CD4-positive, CD25-positive, alpha-beta regulatory T cell (primary cell): ENCODE measurements around the gene SLC25A13. TPM values are rescaled to one million over a fixed set of nuclear protein-coding genes. Genes with fewer than 3 reads are reported as not detected.

ENCODE experiments used
- ATAC-seq, 2 donors: fragments of 150-1000 bp; cut with Tn5 transposase; one replicate each; pipeline ENCODE4 v1.10.0; 2021; ENCODE audit warnings: low read depth in 2 of 2, moderate number of reproducible peaks in 2 of 2, moderate library complexity in 1 of 2
- DNase-seq, 3 donors: peaks; one replicate each; pipeline versions ENCODE4 v3.0.0 to v3.0.0-alpha.2; 2012 to 2022; ENCODE audit warnings: mixed read lengths in 1 of 3
- H3K27ac ChIP-seq: one replicate; pipeline ENCODE4 v1.7.0; 2013; ENCODE audit warnings: mild to moderate bottlenecking, low read length; ENCODE audit not compliant: insufficient read depth, poor library complexity, severe bottlenecking
- H3K27me3 ChIP-seq: one replicate; pipeline ENCODE4 v1.7.0; 2013; ENCODE audit warnings: low read length; ENCODE audit not compliant: control insufficient read depth, insufficient read depth
- H3K36me3 ChIP-seq: one replicate; pipeline ENCODE4 v1.7.0; 2013; ENCODE audit warnings: mild to moderate bottlenecking, low read length, moderate library complexity; ENCODE audit not compliant: control insufficient read depth, insufficient read depth
- H3K4me1 ChIP-seq: 2 replicates; pipeline ENCODE4 v1.7.0; 2013; ENCODE audit warnings: mild to moderate bottlenecking, low read length; ENCODE audit not compliant: insufficient read depth, control insufficient read depth, poor library complexity, severe bottlenecking
- H3K4me3 ChIP-seq: one replicate; pipeline ENCODE4 v1.7.0; 2013; ENCODE audit warnings: low read depth, mild to moderate bottlenecking, low read length, moderate library complexity
- H3K9me3 ChIP-seq, 2 experiments: 1 replicate in 1 of 2; 2 replicates in 1 of 2; pipeline ENCODE4 v1.7.0; 2013; ENCODE audit warnings: low read length in 2 of 2, mild to moderate bottlenecking in 1 of 2, moderate library complexity in 1 of 2; ENCODE audit not compliant: control insufficient read depth in 2 of 2
- H3K27ac Mint-ChIP-seq, 3 donors: one replicate each; pipeline ENCODE4 v1.8.0; 2020 to 2022; ENCODE audit warnings: mild to moderate bottlenecking in 3 of 3, mixed read lengths in 3 of 3, moderate library complexity in 2 of 3
- H3K27me3 Mint-ChIP-seq: one replicate; pipeline ENCODE4 v1.8.0; 2022; ENCODE audit warnings: mild to moderate bottlenecking, mixed read lengths
- H3K36me3 Mint-ChIP-seq: one replicate; pipeline ENCODE4 v1.8.0; 2020; ENCODE audit warnings: mixed read lengths
- H3K4me1 Mint-ChIP-seq, 4 donors: one replicate each; pipeline ENCODE4 v1.8.0; 2020 to 2022; ENCODE audit warnings: mixed read lengths in 4 of 4, mild to moderate bottlenecking in 1 of 4
- H3K4me3 Mint-ChIP-seq, 4 donors: one replicate each; pipeline ENCODE4 v1.8.0; 2020 to 2022; ENCODE audit warnings: mild to moderate bottlenecking in 4 of 4, mixed read lengths in 4 of 4, moderate library complexity in 3 of 4
- H3K9me3 Mint-ChIP-seq, 7 donors: one replicate each; pipeline ENCODE4 v1.8.0; 2020 to 2022; ENCODE audit warnings: mixed read lengths in 7 of 7, mild to moderate bottlenecking in 3 of 7, moderate library complexity in 2 of 7
- polyA plus RNA-seq, 4 donors: library from polyadenylated mRNA; unstranded; fragments of 300-500 nt; fragmentation: Illumina TruSeq; gene quantifications; one replicate each; pipeline ENCODE4 v1.2.3, GENCODE V29; 2021
- total RNA-seq: library from RNA; stranded (reverse); gene quantifications from one replicate; pipeline ENCODE4 v1.2.3, GENCODE V29; 2022

Gene SLC25A13
- total and polyA plus RNA-seq, 5 donors from 2014 or later: 7.6 to 14.5 (median 8.7) TPM

DNA sequence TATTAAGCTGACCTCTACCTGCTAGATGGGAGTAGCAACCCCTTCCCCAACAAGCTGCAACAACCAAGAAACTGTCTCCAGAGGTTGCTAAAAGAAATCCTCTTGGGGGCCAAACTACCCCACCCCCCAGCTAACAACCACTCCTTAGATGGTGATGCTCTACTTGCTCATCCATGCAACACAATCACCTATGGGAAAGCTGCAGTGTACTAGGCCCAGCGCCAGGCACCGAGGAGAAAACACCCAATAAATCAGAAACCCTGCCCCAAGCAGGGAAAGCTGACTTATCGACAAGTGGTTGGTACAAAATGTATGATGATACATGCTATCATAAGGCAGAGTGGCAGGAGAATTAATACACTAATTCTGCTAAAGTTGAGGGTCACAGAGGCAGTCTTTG lies 17.3 kb downstream of the SLC25A13 start:
- H3K36me3 ChIP-seq: no peaks in the 10 kb centered on the region
- no peak for ATAC-seq
- no peak overlapping the region for H3K4me3 Mint-ChIP-seq
- no peaks in the 10 kb centered on the region for H3K9me3 Mint-ChIP-seq
- no peak for DNase-seq
- H3K4me1 ChIP-seq: peaks cover 10% of the 10 kb centered on the region
- no peak overlapping the region for H3K27ac ChIP-seq
- peaks cover 13 to 66% (median 51%) of the 10 kb centered on the region in 4 donors for H3K4me1 Mint-ChIP-seq
- H3K36me3 Mint-ChIP-seq: peaks cover 4% of the 10 kb centered on the region
- no peaks in the 10 kb centered on the region for H3K27me3 Mint-ChIP-seq
- no peak overlapping the region for H3K4me3 ChIP-seq
- H3K9me3 ChIP-seq: no peaks in the 10 kb centered on the region
- H3K27me3 ChIP-seq: no peaks in the 10 kb centered on the region
- peak overlapping the region in 1 of 3 donors; percentile 56 for H3K27ac Mint-ChIP-seq

DNA sequence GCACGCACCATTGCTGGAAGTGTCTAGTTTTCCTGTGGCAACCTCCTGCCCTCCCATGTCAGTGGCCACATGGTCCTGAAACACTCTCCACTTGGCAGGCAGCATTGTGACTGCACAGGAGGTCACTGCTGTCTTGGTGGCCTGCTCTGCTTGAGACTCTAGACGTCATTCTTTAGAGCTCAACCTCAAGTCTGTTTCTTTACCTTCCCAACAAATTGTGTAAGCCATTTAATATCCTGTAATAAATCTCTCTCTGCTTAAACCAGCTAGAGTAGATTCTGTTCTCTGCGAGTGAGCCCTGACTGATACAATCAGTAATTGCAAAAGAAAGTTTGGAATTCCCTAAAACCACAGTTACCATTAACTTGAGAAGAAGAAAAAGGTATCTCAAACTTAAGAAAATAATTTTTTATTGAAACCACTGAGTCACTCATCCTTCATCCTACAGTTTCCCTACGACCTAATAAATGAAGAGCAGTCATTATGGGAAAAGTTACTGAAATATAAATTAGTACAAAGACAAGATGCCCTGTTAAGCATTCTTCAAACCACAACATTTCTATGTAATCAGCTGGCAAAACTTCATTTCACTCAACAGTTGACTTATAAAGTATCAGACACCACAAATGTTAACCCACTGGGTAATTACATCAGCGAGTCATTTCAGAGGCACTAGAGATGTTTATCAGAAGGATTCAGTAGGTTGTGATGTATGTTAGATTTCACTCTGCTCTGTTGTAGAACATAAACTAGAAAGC lies 18.0 kb downstream of the SLC25A13 start:
- Histone ChIP-seq H3K4me1 (peaks cover 10% of the 10 kb centered on the region), H3K9me3 (no peaks in the 10 kb centered on the region), H3K4me3 (no peak overlapping the region), H3K36me3 (no peaks in the 10 kb centered on the region), H3K27me3 (no peaks in the 10 kb centered on the region), H3K27ac (no peak overlapping the region)
- Mint-ChIP-seq H3K36me3 (peaks cover 4% of the 10 kb centered on the region), H3K4me1 (peaks cover 16 to 59% (median 49%) of the 10 kb centered on the region in 4 donors), H3K27me3 (no peaks in the 10 kb centered on the region), H3K9me3 (no peaks in the 10 kb centered on the region), H3K4me3 (peak overlapping the region in 2 of 4 donors; percentile 16 to 36), H3K27ac (peak overlapping the region in 1 of 3 donors; percentile 87)
- DNase-seq: peak in 1 of 3 donors; percentile 23
- no peak for ATAC-seq

DNA sequence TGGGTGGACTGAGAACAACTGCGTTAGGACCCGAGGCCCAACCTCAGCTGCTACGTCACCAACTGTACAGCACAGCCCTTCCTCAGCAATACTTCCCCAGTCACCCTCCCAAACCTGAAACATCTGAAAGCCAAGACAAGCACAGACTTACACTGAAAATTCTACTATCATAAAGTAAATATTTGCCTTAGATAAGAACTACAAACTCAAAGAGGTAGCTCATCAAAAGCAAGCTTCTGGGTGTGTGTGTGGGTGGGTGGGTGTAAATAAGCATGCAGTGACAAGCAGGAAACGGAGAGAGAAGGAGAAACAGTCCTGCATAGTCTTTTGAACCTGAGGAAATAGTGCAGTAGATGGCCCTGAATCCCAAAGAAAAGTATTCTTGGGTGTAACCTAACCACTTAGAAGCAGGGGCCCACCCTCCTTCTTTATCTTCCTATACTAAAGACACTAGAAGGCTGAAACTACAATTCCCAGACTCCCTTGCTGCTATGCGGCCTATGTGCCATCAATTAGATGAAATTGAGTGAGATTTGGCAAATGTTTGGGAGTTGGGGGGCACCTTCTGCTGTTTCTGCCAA lies 18.7 kb downstream of the SLC25A13 start:
- no peaks in the 10 kb centered on the region for H3K27me3 ChIP-seq
- H3K4me1 Mint-ChIP-seq: peaks cover 13 to 54% (median 43%) of the 10 kb centered on the region in 4 donors
- no peak for ATAC-seq

DNA sequence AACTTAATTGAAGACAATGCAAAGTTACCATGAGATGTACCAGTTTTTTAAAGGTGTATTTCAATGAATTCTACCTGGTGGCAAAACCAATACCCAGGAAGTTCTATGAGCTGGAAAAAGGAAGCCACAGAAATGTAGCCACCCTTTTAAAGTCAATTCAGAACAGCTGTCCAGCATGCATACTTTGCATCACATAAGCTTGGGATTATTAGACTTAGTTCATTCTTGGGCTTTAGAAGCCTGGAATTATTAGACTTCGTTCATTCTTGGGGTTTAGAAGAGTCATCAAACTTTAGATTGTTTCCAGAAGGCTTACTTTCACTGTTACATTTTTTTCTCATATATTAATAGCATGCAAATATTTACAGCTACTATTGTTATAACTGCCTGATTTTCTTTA lies 20.9 kb downstream of the SLC25A13 start:
- Mint-ChIP-seq H3K27me3 (no peaks in the 10 kb centered on the region), H3K4me3 (no peak overlapping the region), H3K36me3 (no peaks in the 10 kb centered on the region), H3K9me3 (no peaks in the 10 kb centered on the region), H3K4me1 (peaks cover 13 to 52% (median 39%) of the 10 kb centered on the region in 4 donors), H3K27ac (no peak overlapping the region)
- no peak for ATAC-seq
- Histone ChIP-seq H3K36me3 (peaks cover 3% of the 10 kb centered on the region), H3K27ac (no peak overlapping the region), H3K9me3 (no peaks in the 10 kb centered on the region), H3K4me1 (peaks cover 10% of the 10 kb centered on the region), H3K4me3 (no peak overlapping the region), H3K27me3 (no peaks in the 10 kb centered on the region)
- no peak for DNase-seq

More for the DNA sequence above, 18.7 kb downstream of the SLC25A13 start:
- Mint-ChIP-seq H3K27me3 (no peaks in the 10 kb centered on the region), H3K4me3 (peak overlapping the region; percentile 16 to 54 (median 31)), H3K27ac (peak overlapping the region; percentile 66 to 87 (median 78)), H3K36me3 (peaks cover 4% of the 10 kb centered on the region), H3K9me3 (no peaks in the 10 kb centered on the region)
- no peak overlapping the region for H3K4me3 ChIP-seq
- H3K4me1 ChIP-seq: peaks cover 10% of the 10 kb centered on the region
- no peak for DNase-seq
- H3K27ac ChIP-seq: no peak overlapping the region
- no peaks in the 10 kb centered on the region for H3K9me3 ChIP-seq
- H3K36me3 ChIP-seq: no peaks in the 10 kb centered on the region

DNA sequence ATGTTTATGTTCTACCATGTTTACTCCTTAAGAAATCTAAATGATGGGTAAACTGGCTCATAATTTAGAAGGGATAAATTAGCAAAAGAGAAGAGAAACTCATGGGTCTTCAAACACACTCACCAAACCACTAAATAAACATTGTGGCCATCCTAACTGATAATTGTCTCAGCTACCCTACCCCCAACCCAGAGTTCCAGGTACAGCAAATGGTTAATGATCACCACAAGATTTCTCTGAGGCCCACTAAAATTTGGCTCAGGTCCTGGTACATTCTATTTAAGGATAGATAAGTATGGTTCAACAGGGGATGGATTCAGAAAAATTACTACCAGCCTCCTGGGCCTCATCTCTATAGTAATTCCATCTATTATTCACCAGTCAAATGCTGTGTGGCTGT lies 21.4 kb downstream of the SLC25A13 start:
- Histone ChIP-seq H3K4me3 (no peak overlapping the region), H3K4me1 (peaks cover 10% of the 10 kb centered on the region), H3K36me3 (peaks cover 5% of the 10 kb centered on the region), H3K27ac (no peak overlapping the region), H3K27me3 (no peaks in the 10 kb centered on the region), H3K9me3 (no peaks in the 10 kb centered on the region)
- Mint-ChIP-seq H3K4me3 (no peak overlapping the region), H3K27ac (no peak overlapping the region), H3K9me3 (no peaks in the 10 kb centered on the region), H3K4me1 (peaks cover 13 to 47% (median 38%) of the 10 kb centered on the region in 4 donors), H3K36me3 (peaks cover under 1% of the 10 kb centered on the region), H3K27me3 (no peaks in the 10 kb centered on the region)
- DNase-seq (no peak), ATAC-seq (no peak)

DNA sequence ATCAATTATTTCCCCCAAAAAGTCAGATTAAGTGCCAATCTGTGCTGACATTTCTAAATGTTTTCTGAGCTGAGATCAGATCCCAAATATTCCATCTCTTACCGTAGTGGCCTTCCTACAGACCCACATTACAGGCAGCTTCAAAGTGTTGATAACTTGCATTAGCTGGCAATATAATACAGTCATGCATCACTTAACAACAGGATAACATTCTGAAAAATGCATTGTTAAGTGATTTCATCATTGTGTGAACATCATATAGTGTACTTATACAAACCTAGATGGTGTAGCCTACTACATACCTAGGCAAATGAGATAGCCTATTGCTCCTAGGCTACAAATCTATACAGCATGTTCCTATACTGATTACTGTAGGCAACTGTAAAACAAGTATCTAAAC lies 22.4 kb downstream of the SLC25A13 start:
- Mint-ChIP-seq H3K27ac (no peak overlapping the region), H3K27me3 (no peaks in the 10 kb centered on the region), H3K4me3 (no peak overlapping the region), H3K4me1 (peaks cover 13 to 41% (median 36%) of the 10 kb centered on the region in 4 donors), H3K9me3 (peaks cover 0 to 1% (median 0%) of the 10 kb centered on the region in 7 donors), H3K36me3 (peaks cover 8% of the 10 kb centered on the region)
- peaks cover 7% of the 10 kb centered on the region for H3K4me1 ChIP-seq
- peaks cover 5% of the 10 kb centered on the region for H3K36me3 ChIP-seq
- ATAC-seq (no peak), DNase-seq (no peak)
- no peak overlapping the region for H3K27ac ChIP-seq
- H3K4me3 ChIP-seq: no peak overlapping the region
- no peaks in the 10 kb centered on the region for H3K9me3 ChIP-seq
- H3K27me3 ChIP-seq: no peaks in the 10 kb centered on the region

DNA sequence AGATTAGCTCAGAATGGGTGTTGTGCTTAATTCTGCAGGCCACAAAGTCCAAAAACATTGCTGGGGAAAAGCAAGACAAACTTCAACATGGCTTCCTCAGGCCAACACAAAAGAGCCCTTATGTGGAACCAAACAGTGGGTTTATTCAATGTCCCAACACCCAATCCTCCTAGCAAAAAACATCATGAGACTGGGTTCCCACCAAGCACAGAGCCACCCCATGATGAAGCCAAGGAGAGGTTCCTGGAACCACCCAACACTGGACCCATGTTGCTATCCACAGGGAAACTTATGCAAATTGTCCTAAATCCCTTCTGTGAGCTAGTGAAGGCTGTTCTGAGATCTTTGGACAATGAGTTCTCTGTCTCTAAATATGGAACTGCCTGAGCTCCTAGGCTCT lies 24.0 kb downstream of the SLC25A13 start:
- Mint-ChIP-seq H3K36me3 (peaks cover 8% of the 10 kb centered on the region), H3K27me3 (no peaks in the 10 kb centered on the region), H3K4me1 (peaks cover 5 to 25% (median 21%) of the 10 kb centered on the region in 4 donors), H3K27ac (peak overlapping the region in 1 of 3 donors; percentile 65), H3K9me3 (peaks cover 0 to 1% (median 0%) of the 10 kb centered on the region in 7 donors), H3K4me3 (no peak overlapping the region)
- ATAC-seq (no peak), DNase-seq (no peak)
- Histone ChIP-seq H3K36me3 (peaks cover 5% of the 10 kb centered on the region), H3K4me3 (no peak overlapping the region), H3K4me1 (no peaks in the 10 kb centered on the region), H3K27ac (no peak overlapping the region), H3K27me3 (no peaks in the 10 kb centered on the region), H3K9me3 (no peaks in the 10 kb centered on the region)
